HepG2 (cell line): ENCODE data around the gene RETREG2. TPM values are rescaled to one million over a fixed set of nuclear protein-coding genes. Genes with fewer than 3 reads are reported as not detected.

Experiments
- ADNP ChIP-seq: sonication (generic); formaldehyde crosslinking; IDR thresholded peaks from 2 replicates; pipeline ENCODE4 v1.4.0; 2020; ENCODE audit warnings: missing genetic modification reagents
- CREBL2 ChIP-seq: sonication (generic); formaldehyde crosslinking; IDR thresholded peaks from 2 replicates; pipeline ENCODE4 v1.8.1; 2023; ENCODE audit warnings: missing genetic modification reagents, mild to moderate bottlenecking, borderline replicate concordance
- DNMT3B ChIP-seq: conservative IDR thresholded peaks from 2 replicates; pipeline ENCODE4 v1.6.1; 2016; ENCODE audit warnings: missing biosample characterization, control low read depth
- FLYWCH1 ChIP-seq: sonication (generic); formaldehyde crosslinking; IDR thresholded peaks from 2 replicates; pipeline ENCODE4 v1.8.1; 2023; ENCODE audit warnings: mild to moderate bottlenecking, missing genetic modification reagents
- FOXC1 ChIP-seq: sonication (generic); formaldehyde crosslinking; IDR thresholded peaks from 2 replicates; pipeline ENCODE4 v1.8.0; 2022; ENCODE audit warnings: mild to moderate bottlenecking, missing genetic modification reagents, borderline replicate concordance
- GPN1 ChIP-seq: sonication (generic); formaldehyde crosslinking; IDR thresholded peaks from 2 replicates; pipeline ENCODE4 v1.5.1; 2020; ENCODE audit warnings: missing genetic modification reagents, borderline replicate concordance
- HOXA9 ChIP-seq: sonication (generic); formaldehyde crosslinking; IDR thresholded peaks from 2 replicates; pipeline ENCODE4 v1.8.1; 2022; ENCODE audit warnings: missing genetic modification reagents, mild to moderate bottlenecking, moderate library complexity, borderline replicate concordance
- NFRKB ChIP-seq: fragments of 450-650 bp; IDR thresholded peaks from 2 replicates; pipeline ENCODE4 v1.6.1; 2017
- SIN3A ChIP-seq: IDR thresholded peaks from 2 replicates; pipeline ENCODE4 v1.6.1; 2011; ENCODE audit warnings: low read depth, mild to moderate bottlenecking, control low read depth, low read length, borderline replicate concordance
- STAT5B ChIP-seq: sonication (generic); formaldehyde crosslinking; IDR thresholded peaks from 2 replicates; pipeline ENCODE4 v1.4.0; 2020; ENCODE audit warnings: missing genetic modification reagents
- ZFP82 ChIP-seq: sonication (generic); formaldehyde crosslinking; IDR thresholded peaks from 2 replicates; pipeline ENCODE4 v1.5.1; 2020; ENCODE audit warnings: mild to moderate bottlenecking, missing genetic modification reagents, borderline replicate concordance
- ZNF234 ChIP-seq: sonication (generic); formaldehyde crosslinking; conservative IDR thresholded peaks from 2 replicates; pipeline ENCODE4 v1.5.1; 2020; ENCODE audit warnings: mild to moderate bottlenecking, missing genetic modification reagents
- ZNF792 ChIP-seq: IDR thresholded peaks from 2 replicates; pipeline ENCODE4 v1.6.1; 2016
- ZSCAN5A ChIP-seq: sonication (generic); formaldehyde crosslinking; IDR thresholded peaks from 2 replicates; pipeline ENCODE4 v1.8.0; 2022; ENCODE audit warnings: mild to moderate bottlenecking, missing genetic modification reagents, borderline replicate concordance
- polyA plus RNA-seq, 8 experiments: library from polyadenylated mRNA; depleted of rRNA in 3 of 8; stranded (reverse) in 7 of 8; unstranded in 1 of 8; fragments of >200 nt; fragmentation: Illumina TruSeq in 4 of 8; extraction: Trizol in 4 of 8; gene quantifications; 2 replicates each; pipeline versions ENCODE4 v1.2.1 to v1.2.3, GENCODE V29; 2011 to 2016; ENCODE audit warnings: low read depth in 4 of 8, missing spikeins in 1 of 8, mixed read lengths in 1 of 8; ENCODE audit not compliant: insufficient read depth in 1 of 8
- total RNA-seq, 5 experiments: library from RNA; depleted of rRNA; stranded (reverse); fragments of >200 nt; fragmentation: Illumina TruSeq; extraction: Trizol; gene quantifications; 2 replicates each; pipeline ENCODE4 v1.2.3, GENCODE V29; 2016; ENCODE audit warnings: low read depth in 1 of 5
- TF ChIP-seq, protein P1 (sequence below): sonication (generic); formaldehyde crosslinking; IDR thresholded peaks from 2 replicates; pipeline ENCODE4 v1.4.0; 2020; ENCODE audit warnings: low read depth, missing genetic modification reagents
- TF ChIP-seq, protein P2 (sequence below): IDR thresholded peaks from 2 replicates; pipeline ENCODE4 v1.6.1; 2016
- TF ChIP-seq, protein P3 (sequence below): sonication (generic); formaldehyde crosslinking; IDR thresholded peaks from 2 replicates; pipeline ENCODE4 v1.4.0; 2020; ENCODE audit warnings: missing genetic modification reagents

RETREG2 gene
- total and polyA plus RNA-seq, 2 of the 13 experiments (the other 11 are each of a cell fraction or from before 2014, with no cell fraction given): 86.0 to 134 TPM

DNA sequence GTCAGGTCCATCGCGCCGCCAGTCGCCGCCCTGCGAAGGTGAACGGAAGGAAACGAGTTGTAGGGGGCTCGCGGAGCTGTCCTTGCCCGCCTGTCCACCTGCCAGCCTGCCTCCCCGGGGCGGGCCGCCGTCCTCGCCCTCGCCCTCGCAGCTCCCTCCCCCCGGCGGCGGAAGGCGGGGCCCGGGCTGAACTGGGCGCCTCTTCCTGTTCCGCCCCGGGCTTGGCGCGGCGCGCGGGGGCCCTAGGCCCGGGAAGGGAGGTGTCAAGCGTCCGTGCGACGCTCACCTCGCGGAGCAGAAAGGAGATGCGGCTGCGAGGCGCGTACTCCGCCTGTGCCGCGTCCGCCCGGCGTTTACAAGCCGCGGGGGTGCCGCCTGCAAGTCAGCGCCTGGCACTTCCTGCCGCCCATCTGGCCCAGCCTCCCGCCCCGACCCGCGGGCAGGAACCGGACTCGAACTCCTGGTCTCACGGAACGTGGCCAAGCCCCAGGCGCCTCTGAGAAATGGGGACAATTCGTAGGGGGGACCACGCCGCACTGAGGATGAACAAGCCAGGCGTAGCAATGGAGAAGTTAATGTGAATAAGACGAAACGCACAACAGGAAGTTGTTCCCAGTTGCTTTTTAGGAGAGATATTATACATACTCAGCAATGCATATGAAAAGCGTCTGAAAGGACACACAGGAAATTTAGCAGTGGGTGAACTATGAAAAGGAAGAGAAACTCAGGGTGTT is 1.1 kb upstream of the RETREG2 start, which contains the start of gene CNPPD1 (continued):
- TF ChIP-seq ZFP82 (peak; percentile 96; the same call in 1 of the 2 replicates), SIN3A (no peak; the same call in none of the 2 replicates), NFRKB (no peak), GPN1 (CRISPR knock-in tag) (no peak), DNMT3B (CRISPR knock-in tag) (peak; percentile 74; the same call in 1 of the 2 replicates), ZNF234 (CRISPR knock-in tag) (peak; percentile 98), ZSCAN5A (CRISPR knock-in tag) (no peak), STAT5B (peak; percentile 84; the same call in 1 of the 2 replicates), FLYWCH1 (CRISPR knock-in tag) (peak; percentile 99), ADNP (CRISPR knock-in tag) (no peak), FOXC1 (CRISPR knock-in tag) (peak; percentile 98), CREBL2 (CRISPR knock-in tag) (peak; percentile 97), HOXA9 (CRISPR knock-in tag) (peak; percentile 98), ZNF792 (CRISPR knock-in tag) (peak; percentile 93)
- TF ChIP-seq, protein P1, sequence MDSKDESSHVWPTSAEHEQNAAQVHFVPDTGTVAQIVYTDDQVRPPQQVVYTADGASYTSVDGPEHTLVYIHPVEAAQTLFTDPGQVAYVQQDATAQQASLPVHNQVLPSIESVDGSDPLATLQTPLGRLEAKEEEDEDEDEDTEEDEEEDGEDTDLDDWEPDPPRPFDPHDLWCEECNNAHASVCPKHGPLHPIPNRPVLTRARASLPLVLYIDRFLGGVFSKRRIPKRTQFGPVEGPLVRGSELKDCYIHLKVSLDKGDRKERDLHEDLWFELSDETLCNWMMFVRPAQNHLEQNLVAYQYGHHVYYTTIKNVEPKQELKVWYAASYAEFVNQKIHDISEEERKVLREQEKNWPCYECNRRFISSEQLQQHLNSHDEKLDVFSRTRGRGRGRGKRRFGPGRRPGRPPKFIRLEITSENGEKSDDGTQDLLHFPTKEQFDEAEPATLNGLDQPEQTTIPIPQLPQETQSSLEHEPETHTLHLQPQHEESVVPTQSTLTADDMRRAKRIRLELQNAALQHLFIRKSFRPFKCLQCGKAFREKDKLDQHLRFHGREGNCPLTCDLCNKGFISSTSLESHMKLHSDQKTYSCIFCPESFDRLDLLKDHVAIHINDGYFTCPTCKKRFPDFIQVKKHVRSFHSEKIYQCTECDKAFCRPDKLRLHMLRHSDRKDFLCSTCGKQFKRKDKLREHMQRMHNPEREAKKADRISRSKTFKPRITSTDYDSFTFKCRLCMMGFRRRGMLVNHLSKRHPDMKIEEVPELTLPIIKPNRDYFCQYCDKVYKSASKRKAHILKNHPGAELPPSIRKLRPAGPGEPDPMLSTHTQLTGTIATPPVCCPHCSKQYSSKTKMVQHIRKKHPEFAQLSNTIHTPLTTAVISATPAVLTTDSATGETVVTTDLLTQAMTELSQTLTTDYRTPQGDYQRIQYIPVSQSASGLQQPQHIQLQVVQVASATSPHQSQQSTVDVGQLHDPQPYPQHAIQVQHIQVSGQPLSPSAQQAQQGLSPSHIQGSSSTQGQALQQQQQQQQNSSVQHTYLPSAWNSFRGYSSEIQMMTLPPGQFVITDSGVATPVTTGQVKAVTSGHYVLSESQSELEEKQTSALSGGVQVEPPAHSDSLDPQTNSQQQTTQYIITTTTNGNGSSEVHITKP (CRISPR knock-in tag): 0 out of 2 replicates have a peak, but pooled peaks have one; percentile 21
- TF ChIP-seq, protein P2, sequence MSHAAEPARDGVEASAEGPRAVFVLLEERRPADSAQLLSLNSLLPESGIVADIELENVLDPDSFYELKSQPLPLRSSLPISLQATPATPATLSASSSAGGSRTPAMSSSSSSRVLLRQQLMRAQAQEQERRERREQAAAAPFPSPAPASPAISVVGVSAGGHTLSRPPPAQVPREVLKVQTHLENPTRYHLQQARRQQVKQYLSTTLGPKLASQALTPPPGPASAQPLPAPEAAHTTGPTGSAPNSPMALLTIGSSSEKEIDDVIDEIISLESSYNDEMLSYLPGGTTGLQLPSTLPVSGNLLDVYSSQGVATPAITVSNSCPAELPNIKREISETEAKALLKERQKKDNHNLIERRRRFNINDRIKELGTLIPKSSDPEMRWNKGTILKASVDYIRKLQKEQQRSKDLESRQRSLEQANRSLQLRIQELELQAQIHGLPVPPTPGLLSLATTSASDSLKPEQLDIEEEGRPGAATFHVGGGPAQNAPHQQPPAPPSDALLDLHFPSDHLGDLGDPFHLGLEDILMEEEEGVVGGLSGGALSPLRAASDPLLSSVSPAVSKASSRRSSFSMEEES (CRISPR knock-in tag): peak; percentile 85
- TF ChIP-seq, protein P3, sequence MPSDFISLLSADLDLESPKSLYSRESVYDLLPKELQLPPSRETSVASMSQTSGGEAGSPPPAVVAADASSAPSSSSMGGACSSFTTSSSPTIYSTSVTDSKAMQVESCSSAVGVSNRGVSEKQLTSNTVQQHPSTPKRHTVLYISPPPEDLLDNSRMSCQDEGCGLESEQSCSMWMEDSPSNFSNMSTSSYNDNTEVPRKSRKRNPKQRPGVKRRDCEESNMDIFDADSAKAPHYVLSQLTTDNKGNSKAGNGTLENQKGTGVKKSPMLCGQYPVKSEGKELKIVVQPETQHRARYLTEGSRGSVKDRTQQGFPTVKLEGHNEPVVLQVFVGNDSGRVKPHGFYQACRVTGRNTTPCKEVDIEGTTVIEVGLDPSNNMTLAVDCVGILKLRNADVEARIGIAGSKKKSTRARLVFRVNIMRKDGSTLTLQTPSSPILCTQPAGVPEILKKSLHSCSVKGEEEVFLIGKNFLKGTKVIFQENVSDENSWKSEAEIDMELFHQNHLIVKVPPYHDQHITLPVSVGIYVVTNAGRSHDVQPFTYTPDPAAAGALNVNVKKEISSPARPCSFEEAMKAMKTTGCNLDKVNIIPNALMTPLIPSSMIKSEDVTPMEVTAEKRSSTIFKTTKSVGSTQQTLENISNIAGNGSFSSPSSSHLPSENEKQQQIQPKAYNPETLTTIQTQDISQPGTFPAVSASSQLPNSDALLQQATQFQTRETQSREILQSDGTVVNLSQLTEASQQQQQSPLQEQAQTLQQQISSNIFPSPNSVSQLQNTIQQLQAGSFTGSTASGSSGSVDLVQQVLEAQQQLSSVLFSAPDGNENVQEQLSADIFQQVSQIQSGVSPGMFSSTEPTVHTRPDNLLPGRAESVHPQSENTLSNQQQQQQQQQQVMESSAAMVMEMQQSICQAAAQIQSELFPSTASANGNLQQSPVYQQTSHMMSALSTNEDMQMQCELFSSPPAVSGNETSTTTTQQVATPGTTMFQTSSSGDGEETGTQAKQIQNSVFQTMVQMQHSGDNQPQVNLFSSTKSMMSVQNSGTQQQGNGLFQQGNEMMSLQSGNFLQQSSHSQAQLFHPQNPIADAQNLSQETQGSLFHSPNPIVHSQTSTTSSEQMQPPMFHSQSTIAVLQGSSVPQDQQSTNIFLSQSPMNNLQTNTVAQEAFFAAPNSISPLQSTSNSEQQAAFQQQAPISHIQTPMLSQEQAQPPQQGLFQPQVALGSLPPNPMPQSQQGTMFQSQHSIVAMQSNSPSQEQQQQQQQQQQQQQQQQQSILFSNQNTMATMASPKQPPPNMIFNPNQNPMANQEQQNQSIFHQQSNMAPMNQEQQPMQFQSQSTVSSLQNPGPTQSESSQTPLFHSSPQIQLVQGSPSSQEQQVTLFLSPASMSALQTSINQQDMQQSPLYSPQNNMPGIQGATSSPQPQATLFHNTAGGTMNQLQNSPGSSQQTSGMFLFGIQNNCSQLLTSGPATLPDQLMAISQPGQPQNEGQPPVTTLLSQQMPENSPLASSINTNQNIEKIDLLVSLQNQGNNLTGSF (CRISPR knock-in tag): peak; percentile 93
